SKM-1 treated with dmso at 0.1 percent for 144 hours (cell line): ENCODE results near the gene ITPRIPL1.
"Not testable (repeated sequence)": the region's sequence is repeated elsewhere in the genome, so short reads cannot be mapped to it uniquely, and the experiment has no call there.

Experiments used
- DNase-seq: peaks from one replicate; lab custom pipeline; 2025; ENCODE audit not compliant: unreplicated experiment; lab: John Stamatoyannopoulos, UW

Gene ITPRIPL1

DNA sequence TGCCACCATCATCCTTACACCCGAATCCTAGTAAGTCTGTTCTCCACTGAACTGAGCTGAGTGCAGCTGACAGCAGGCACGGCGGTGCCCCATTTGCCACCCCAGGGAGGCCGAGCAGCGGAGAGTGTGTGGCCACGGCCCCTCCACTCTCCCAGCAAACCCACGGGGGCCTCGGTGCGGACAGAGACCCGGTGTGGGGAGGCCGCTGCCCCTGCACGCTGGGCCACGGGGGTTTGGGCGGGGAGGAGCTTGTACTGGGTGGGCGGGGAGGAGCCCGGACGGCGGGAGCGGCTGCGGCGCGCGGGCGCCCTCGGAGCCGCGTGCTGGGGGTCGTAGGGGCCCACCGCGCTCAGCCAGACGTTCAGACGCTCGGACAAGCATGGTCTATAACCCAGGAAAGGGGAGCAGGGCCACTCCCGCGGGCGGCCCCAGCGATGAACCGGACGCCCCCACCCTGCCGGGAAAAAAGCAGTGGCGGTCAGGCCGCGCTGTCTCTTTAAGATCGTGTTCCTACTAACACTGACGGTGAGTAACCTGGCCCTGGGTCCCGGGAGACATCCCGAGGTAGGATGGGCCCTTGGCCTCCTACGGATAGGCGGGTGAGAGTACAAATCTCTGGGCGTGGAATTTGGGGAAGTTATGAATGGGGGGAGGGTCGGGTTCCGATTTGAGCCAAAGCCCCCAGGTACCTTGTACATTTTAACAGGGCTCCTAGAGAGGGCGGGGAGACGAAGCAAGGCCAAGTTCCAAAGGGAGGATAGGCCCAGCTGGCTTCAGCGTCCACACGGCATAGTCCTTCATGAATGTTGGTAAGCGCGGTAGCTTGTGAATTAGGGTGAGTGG lies at the start of gene ITPRIPL1:
Gene ITPRIPL1, plus strand, starts transcription at position 277 of the 843 bp plus-strand sequence. Its CDS starts 523 bp downstream, at position 800.
- no peak for DNase-seq

- no peak for DNase-seq
Observed at GRCh38 chr2:96276787-96277499, 48.2 kb upstream of the ITPRIPL1 start.

DNA sequence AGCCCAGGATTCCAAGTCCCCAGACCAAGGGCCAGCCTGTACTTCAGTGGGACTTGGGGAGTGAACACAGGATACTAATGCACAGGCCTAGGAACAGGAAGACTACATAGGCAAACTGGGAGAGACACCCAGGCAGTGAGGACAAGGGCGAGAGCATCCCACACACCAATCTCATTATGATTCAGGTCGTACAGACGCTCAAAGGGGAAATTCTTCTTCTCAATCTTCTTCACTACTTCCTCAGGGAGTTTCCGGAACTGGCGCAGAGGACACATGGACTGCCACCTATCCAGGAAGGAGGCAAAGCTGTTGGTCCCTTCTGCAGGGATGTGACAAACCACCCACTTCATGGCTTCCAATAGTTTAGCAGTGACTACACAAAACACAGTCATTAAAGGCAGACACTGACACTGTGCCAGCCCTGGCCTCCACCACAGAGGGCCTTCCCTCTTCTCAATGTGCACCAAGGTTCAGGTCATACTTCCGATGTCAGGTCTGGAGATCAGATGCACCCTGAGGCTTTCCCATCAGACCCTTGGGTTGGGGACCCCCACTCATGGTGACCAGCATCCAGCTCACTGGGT lies 37.8 kb upstream of the ITPRIPL1 start:
- DNase-seq: no peak

DNA sequence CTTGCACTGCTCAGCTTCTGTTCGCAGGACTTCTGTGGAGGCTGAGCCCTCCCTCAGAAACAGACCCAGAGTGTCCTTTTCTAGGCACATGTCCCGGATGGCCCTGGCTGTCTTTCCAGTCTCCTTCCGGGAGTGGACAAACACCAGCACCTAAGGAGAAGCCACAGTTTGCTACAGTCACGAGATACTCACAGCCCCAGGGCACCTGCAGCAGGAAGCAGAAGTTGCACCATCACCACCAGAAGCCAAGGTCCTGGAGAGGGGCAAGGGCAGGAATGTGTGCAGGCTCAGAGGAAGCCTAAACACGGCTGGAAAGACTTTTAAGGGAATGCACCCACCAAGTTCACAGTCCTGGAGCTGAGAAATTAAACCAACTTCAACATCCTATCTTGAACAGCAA lies 33.4 kb upstream of the ITPRIPL1 start:
- no peak for DNase-seq

DNA sequence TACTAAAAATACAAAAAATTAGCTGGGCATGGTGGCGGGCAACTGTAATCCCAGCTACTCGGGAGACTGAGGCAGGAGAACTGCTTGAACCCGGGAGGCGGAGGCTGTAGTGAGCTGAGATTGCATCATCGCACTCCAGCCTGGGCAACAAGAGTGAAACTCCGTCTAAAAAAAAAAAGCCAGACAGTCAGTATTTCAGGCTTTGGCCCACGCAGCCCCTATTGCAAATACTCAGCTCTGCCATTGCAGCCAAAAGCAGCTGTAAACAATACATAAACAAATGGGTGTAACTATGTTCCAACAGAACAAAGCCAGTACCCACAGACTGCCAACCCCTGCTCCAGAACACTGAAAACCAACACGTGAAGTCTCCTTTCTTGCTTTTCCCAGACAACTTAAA lies 30.8 kb upstream of the ITPRIPL1 start:
- DNase-seq: not testable (repeated sequence)

DNA sequence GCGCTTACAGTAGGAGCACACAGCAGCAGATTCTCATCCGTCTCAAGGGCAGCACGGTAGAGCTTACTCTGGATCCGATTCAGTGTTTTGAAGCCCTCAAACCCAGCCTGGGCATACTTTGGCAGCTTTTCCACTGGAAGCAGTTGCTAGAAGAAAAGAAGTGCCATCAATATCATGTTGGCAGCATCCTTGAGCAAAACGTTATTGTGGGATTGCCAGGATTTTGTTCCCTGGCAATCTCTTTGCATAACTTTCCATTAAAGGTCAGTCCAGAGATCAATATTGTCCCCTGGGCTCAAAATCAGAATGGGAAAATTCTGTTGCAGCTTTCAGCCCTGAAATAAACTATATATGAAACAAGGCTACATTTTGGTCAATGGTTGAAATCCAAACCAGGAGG lies 28.2 kb upstream of the ITPRIPL1 start:
- DNase-seq: no peak

DNA sequence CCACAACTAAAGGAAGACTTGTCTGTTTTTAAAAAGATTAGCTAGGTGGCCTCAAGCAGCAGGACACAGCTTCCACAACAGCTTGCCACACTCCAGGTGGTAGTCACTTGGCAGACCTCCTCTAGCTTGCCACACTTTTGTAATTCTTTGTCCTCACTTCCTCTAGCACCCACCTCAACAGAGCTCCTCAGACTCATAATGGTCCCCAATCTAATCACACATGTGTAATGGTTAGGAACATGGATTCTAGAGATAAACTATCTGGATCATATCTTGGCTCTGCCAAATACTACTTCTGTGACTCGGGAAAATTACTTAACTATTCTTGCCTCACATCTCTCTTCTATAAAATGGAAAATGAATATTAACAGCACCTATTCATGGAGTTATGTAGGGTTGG lies 23.3 kb upstream of the ITPRIPL1 start:
- DNase-seq: no peak

DNA sequence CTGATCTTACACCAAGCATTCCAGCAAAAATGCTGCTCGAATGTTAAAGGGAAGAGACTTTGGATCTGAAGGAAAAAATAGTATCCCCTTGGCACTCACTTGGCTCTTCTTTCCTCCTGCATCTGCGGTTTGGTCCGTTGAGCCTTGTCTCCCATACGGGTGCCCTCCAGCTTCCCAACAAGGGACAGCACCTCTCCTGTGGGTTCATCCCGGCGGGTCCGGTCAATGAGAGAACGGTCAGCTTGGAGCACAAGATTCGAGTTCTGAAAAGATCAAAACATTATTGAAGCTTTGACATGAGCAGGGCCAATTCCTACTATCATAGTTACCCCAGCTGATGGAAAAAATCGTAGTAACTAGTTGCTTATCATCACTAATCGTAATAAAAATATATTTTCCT lies 20.5 kb upstream of the ITPRIPL1 start:
- no peak for DNase-seq

DNA sequence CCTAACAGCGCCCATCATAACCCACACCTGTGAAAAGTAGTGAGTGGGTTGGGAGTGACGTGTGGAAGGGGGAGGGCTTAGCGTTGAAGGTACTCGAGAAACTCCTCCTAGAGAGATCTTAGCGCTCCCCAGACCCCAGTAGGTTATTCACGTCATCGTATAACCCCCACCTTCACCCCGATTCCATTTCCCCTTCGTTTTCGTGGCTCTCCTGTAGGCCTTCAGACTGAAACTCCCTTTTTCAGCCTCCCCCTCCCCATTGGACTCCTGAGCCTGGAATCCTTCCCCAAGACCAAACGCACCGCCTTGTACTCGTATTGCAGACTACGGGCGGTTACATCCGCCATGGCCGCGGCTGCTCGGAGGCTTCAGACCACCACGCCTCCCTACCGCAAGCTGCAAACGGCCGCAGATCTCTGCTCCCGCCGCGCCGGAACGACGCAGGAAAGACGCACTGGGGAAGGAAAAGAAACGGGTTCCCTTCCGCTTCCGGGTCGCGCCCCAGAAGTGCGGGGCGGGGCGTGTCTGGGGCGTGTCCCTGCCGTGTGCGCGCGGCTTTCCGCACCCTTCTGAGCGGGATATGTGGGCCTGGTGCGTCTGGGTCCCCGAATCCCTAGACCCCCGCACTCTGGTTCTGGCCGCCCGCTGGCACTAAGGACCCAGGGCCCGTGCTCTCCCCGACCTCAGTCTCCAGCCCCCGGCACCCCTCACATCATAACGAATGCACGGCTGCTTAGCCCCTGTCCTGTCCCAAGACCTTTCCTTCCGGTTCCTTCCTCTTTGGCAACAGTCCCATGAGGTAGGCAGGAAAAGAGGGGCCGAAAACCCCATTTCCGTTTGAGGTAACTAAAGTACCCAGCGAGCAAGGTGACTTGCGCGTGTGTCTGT lies 19.8 kb upstream of the ITPRIPL1 start, which contains the start of gene SNRNP200:
Gene SNRNP200, minus strand, starts transcription at position 456 of the 888 bp plus-strand sequence. Its CDS starts 109 bp downstream, at position 347.
- DNase-seq: peak; percentile 81

- DNase-seq: no peak
Observed at GRCh38 chr2:96305979-96306308, 19.2 kb upstream of the ITPRIPL1 start.

DNA sequence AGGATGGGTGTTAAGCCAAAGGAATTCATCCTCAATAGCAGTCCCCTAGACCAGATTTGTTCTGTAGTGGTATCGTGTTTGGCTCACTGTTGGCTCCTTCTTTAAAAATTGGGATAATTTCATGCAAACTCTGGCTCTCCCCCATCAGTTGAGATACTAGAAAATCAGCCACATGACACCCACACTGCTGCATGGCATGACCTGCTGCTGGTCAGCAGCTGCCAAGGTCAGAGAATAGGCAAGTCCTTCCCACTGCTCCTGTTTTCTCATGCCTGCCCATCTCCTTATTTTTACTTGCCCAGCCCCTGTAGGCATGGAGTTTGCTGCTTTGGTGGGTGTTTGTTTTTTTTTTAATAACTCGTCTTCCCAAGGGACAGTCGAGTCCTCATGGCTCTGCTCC lies 18.7 kb upstream of the ITPRIPL1 start:
- DNase-seq: no peak

GRCh38 chr2:96308248-96308647 lies 16.9 kb upstream of the ITPRIPL1 start:
- no peak for DNase-seq

- DNase-seq: no peak
Observed at GRCh38 chr2:96315005-96315399, 10.1 kb upstream of the ITPRIPL1 start.

DNA sequence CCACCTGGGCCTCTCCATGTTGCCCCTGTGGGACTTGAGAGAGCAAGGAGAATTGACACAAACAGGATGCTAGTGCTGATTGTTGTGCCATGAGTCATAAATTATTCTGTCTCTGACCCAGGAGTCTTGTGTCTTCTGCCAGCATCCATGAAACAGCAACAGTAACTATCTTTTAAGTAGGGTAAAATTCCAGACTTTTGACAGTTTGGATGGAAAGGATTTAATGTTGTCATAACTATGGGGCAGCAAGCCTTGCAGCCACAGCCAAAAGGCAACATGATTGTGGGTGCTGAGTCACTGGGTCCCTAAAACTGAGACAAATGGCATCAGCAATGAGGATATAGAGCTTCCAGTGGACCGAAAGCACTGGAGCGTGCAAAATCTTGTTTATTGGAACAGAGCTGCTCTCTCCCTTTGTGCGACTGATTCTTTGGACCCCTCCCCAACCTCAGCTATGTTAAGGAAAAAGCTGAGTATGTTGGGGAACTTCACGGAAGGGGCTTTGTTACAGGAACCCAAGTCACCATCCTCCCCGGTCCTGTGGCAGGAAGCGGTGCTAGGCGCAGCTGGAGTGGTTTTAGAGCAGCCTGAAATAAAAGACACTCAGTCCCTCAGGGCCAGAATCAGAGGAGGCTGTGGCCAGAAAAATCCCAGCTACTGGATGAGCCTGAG lies 9.6 kb upstream of the ITPRIPL1 start:
- no peak for DNase-seq

GRCh38 chr2:96316999-96317398 lies 8.1 kb upstream of the ITPRIPL1 start:
- DNase-seq: no peak

- no peak for DNase-seq
Observed at GRCh38 chr2:96317584-96317997, 7.5 kb upstream of the ITPRIPL1 start.

DNA sequence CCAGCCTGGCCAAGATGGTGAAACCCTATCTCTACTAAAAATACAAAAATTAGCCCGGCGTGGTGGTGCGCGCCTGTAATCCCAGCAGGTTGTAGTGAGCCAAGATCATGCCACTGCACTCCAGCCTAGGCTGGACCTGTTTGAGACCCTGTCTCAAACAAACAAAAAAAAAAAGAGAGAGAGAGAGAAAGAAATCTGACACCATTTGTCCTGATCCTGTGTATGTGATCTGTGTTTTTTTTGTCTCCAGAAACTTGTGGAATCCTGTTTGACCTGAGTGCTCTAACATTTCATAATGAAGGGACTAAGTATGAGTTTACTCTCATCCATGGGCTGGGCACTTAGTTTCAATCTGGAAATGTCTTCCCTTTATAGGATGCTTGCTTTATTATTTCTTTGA lies 6.4 kb upstream of the ITPRIPL1 start:
- DNase-seq: no peak

- DNase-seq: no peak
Observed at GRCh38 chr2:96319396-96319795, 5.7 kb upstream of the ITPRIPL1 start.

- no peak for DNase-seq
Observed at GRCh38 chr2:96320326-96320725, 4.8 kb upstream of the ITPRIPL1 start.
